Activated T-cell treated with anti-CD3 and anti-CD28 coated beads for 24 hours (primary cell): ENCODE results near the gene DNASE1L3.

ENCODE experiments used
- DNase-seq: peaks from one replicate; pipeline ENCODE4 v3.0.0-alpha.2; 2020; ENCODE audit warnings: low read depth

DNASE1L3 gene

DNA sequence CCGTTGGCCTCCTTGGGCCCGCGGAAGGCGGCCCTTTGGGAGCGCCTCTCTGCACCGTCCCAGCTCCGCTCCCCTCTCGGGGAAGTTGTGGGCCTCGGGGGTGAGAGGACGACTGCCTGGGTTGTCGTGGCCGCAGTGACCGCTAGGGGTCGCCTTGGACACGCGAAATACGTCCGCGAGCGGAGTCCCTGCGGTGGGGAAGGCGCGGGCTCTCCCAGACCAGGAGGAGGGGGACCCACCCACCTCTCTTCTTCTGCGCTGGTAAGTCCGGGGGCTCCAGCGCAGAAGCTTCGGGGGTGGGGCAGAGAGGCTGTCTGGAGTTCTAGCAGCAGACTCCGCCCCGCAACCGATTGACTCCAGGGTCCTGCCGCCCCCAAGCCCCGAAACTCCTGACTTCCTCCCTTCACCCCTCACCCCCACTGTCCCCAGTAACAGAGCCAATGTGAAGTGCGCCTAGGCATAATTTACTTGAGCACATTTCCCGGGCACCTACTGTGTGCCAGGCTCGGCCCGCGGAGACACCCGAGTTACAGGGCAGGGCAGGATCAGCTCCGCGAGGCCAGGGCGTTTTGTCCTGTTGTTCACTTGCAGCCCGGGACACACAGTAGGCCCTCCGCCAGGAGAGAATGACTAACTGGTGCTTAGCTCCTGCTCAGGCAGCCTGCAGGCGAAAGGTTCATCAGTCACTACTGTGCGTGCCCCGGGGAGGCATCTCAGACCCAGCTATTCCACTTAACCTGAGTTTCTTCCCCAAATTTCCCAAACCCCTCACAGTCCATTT, 32.8 kb downstream of the DNASE1L3 start:
- DNase-seq: peak; percentile 80

GRCh38 chr3:58176827-58177489, 33.8 kb downstream of the DNASE1L3 start:
- no peak for DNase-seq

- DNase-seq: no peak
Observed at GRCh38 chr3:58176185-58176530, 34.6 kb downstream of the DNASE1L3 start.

- DNase-seq: no peak
Observed at GRCh38 chr3:58175437-58176184, 35.2 kb downstream of the DNASE1L3 start.

DNA sequence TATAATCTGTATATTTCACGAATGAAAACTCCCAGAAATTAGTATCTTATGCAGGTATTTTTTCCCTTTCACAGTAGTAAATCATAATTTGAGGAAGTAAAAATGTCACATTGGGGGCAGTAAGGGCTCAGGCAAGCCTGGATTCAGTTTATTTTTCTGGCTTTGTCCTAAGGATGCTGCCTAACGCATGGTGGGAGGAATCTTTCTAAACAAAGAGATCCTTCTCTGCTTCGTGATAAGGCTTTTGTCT, 35.7 kb downstream of the DNASE1L3 start:
- DNase-seq: no peak

GRCh38 chr3:58173669-58174398, 36.9 kb downstream of the DNASE1L3 start:
- no peak for DNase-seq

DNA sequence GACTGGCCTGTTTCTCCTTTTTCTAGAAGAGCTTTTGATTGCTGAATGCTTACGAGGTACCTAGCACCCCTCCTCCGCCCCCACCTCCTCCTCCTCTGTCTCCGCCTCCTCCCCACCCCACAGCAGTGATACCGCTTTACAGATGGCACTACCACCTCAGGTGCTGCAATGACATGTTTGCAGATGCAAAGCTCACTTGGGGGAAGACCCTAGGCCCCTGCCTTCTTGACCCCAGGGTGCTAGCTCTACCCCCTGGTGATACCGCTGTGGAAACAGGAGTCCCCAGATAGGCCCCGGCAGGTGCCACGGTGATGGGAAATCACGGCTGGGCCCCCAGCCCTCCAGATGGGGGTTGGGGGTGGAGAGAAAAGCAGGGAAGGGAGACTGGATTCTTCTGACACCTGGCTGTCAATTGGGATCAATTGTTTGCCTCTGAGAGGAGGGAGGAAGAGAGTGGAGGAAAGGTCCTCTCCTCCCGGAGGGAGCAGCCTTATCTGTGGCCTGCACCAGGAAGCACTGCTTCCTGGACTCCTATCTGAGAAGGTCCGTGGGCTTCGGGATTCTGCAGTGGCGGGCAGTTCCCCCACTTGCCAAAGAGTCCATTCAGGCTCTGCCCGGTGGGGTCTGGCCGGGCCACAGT, 37.6 kb downstream of the DNASE1L3 start:
- no peak for DNase-seq

- no peak for DNase-seq
Observed at GRCh38 chr3:58171126-58171525, 39.6 kb downstream of the DNASE1L3 start.

GRCh38 chr3:58170376-58170775, 40.4 kb downstream of the DNASE1L3 start:
- no peak for DNase-seq

DNA sequence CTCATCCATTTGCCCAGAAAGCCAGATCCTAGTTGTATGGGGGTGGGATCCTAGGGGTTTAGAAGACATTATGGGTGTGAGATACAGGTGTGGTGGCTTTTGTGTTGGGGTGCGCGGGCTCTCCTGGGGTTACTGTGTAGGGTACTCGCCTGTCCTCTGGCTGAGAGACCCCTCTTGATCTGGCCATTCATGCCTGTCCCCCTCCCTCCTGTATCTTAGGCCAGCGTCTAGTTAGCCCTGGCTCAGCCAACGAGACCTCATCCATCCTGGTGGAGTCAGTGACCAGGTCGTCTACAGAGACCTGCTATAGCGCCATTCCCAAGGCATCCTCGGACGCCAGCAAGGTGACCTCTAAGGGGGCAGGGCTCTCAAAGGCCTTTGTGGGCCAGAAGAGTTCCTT, 41.4 kb downstream of the DNASE1L3 start:
- DNase-seq: no peak

GRCh38 chr3:58168498-58168897, 42.3 kb downstream of the DNASE1L3 start:
- no peak for DNase-seq

GRCh38 chr3:58167431-58168351, 43.1 kb downstream of the DNASE1L3 start:
- peak; percentile 55 for DNase-seq

DNA sequence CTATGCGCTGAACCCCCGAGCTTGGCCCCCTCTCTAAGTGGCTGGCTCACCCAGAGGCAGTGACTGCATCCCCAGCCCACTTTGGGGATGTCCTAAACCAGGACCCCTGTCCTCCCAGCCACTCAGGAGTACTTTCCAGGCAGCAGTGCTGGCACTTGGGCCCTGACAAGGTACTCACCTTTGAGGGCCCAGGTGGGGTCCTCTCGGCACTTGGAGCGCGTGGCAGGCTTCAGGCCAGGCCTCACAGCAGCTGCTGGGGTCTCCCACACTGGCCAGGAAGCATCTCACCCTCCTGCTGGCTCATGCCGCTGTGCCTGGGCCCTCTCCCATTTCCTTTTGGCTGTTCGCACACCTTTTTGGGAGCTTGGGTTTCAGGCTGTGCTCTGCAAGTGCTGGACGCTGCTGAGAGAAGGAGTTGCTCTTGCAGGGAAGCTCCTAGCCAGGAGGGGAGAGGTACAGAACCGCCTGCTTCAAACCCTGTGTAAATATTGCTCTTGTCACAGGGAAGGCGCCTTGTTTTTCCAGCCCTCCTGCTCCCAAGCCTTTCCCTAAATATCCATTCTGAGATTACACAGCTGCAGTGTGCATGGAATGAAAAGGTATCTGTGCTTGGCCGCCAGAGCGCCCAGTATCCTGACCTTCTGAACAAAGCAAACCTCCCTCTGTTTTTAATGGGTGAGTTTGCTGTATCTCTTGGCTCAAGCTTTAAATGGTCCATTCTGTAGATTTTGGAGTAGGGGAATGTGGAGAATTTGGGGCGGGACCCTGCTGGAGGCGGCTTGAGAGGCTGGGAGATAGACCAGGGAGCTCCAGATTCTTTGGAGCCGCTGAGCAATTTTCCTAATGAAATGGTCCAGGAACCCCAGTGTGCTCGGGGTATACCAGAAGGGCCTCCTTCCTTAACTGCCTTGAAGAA, 45.6 kb downstream of the DNASE1L3 start:
- DNase-seq: no peak

GRCh38 chr3:58164199-58164879, 46.4 kb downstream of the DNASE1L3 start:
- DNase-seq: no peak

DNA sequence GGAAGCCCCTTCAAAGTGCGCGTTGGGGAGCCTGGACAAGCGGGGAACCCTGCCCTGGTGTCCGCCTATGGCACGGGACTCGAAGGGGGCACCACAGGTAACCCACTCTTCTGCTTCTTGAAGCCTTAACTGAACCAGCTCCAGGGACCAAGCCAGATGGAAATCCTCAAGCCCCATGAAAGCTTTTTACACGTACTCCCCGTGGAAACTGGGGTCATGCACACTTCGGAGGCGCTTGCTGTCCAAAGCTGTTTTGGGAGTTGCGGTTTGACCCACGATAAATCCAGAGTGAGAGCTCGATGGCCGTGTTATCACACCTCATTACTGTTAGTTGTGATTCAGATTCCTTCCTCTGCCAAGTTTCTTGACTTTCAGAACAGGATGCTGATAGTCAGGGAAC, 47.5 kb downstream of the DNASE1L3 start:
- DNase-seq: no peak

- DNase-seq: no peak
Observed at GRCh38 chr3:58161435-58162398, 49.1 kb downstream of the DNASE1L3 start.

- DNase-seq: no peak
Observed at GRCh38 chr3:58160399-58160798, 50.4 kb downstream of the DNASE1L3 start.

DNA sequence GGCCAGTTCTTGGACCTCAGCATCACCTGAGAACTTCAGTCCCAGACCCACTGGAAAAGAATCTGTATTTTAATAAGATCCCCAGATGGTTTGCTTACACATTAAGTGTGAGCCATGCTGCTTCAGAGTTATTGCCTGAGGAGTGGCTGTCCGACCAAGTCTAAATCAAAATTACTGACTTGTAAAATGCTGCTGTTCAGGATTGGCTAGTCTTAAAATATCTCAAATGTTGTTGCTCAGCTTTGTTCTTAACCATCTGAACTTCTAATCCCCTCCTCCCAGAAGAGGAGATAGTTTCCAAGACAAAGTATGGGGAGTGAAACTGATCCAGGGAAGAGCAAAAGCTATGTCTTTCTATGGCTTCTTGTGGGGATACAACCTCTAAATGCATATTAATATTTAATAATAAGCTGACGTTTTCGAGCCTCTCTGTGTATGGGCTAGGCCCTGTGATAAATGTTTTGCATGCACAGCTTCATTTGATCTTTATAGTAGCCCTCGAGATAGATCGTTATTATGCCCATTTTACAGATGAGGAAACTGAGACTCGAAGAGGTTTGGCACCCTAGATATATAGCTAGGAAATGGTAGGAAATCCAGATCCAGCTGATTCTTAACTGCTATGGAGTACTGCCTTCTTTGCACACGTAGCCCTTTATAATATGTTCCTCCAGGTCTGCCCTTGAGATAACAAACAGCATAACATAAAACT, 52.2 kb downstream of the DNASE1L3 start:
- no peak for DNase-seq
